GM21515 (cell line): ENCODE measurements around the gene TBC1D23.
"Not testable (repeated sequence)": the region's sequence is repeated elsewhere in the genome, so short reads cannot be mapped to it uniquely, and the experiment has no call there.

ENCODE experiments used
- ATAC-seq: cut with Tn5 transposase; IDR thresholded peaks from one replicate; pipeline ENCODE4 v1.9.1; 2021; ENCODE audit not compliant: unreplicated experiment

Gene TBC1D23

GRCh38 chr3:100254168-100254777 lies 6.5 kb upstream of the TBC1D23 start:
- ATAC-seq = peak; percentile 83

DNA sequence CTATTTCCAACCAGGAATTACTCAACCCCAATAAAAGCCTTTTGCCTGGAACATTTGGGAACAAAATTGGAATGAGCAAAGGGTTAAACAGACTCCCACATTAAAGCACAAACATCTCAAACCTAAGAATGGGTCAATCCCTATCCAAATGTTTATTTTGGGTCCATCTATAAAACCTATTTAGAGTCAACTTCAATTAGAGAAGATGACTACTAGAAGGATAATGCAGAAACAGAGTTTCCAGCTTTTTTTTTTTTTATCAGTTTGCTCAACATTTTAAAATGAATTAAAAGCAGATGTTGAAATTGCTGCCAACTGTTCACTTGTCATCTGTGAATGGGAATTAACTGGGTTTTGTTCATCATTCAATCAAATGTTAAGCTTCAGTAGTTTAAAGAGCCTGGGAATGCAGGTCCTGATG lies 4.1 kb upstream of the TBC1D23 start:
- ATAC-seq = no peak

DNA sequence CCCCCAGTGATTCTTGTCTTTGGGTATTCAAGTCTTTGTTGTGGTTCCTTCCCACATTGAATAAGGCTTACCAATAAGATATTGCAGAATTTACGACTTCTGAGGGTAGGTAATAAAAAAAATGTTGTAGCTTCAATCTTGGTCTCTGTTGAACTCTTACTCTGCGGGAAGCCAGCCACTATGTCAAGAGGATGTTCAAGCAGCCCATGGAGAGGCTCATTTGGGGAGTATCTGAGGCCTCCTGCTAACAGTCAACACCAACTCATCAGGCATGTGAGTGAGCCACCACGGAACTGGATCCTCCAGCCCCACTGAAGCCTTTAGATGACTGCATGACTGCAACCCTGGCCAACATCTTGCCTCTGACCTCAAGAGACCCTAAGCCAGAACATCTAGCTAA lies 3.2 kb upstream of the TBC1D23 start:
- ATAC-seq = no peak

DNA sequence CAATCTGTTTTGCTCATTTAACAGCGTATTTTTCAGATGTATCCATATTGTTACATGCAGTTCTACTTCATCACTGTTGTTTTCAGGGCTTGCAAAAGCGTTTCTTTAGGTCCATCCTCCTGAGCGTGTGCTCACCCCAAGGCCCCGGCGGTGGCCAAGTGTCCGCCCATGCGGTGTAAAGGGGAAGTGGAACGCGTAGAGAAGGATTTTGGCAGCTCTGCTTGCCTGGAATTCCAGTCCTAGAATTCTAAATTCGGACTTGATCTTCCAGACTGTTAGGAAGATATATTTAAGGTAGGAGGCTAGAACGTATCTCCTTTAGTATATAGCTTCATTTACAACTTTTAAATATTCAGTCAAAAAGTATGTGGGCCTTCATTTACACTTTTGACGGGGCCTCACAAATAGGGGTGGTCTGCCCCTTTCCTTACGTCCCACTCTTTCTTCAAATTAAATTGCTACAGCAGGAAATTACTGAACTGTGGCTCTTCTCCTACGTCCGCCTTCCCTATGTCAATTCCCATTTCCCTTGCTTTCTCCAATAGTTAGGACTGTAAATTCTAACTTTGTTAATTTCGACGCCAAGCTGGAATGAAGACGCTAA lies 609 bp upstream of the TBC1D23 start:
- peak; percentile 1 for ATAC-seq

DNA sequence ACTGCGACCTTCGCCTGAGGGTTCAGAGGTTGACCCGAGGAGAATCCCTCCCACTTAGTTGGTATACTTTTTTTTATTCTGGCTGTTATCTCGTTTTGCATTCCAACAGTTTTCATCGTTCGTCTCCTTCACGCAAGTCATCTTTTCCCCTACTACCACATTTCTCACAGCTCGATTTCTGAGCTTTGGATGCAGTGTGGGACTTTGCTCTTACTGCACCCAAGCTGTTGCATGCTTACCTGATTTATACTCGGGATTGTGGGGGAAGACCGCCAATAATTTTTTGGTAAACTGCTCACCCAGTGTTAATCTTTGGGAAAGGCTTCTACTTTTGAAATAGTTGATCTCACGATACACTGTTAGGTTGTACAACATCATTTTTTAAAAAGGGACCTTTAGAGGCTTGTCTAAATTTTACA lies 702 bp downstream of the TBC1D23 start:
- no peak for ATAC-seq

GRCh38 chr3:100262925-100263324 lies 2.1 kb downstream of the TBC1D23 start:
- ATAC-seq = not testable (repeated sequence)

GRCh38 chr3:100263583-100263982 lies 2.8 kb downstream of the TBC1D23 start:
- ATAC-seq = no peak

GRCh38 chr3:100264242-100264641 lies 3.5 kb downstream of the TBC1D23 start:
- no peak for ATAC-seq

- ATAC-seq = no peak
These were observed 4.2 kb downstream of the TBC1D23 start for GRCh38 chr3:100265016-100265415.

DNA sequence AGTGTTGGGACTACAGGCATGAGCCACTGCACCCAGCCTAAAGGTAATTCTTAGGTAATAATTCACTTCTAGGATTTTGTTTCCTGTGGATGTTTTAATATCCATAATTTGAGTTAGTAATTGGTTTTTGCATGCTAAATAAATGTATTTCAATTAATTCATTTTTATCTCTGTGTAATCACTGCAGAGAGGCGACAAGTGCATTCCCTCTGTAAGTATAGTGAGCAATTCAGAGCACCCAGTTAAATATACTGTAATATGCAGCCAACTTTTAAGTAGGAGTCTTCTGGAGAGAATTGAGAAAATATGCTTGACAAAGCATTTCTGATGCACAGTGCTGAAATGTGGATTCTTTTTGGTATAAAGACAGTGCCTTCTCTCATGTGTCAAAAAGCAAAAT lies 5.7 kb downstream of the TBC1D23 start:
- ATAC-seq = no peak

GRCh38 chr3:100268156-100268555 lies 7.4 kb downstream of the TBC1D23 start:
- ATAC-seq = no peak

DNA sequence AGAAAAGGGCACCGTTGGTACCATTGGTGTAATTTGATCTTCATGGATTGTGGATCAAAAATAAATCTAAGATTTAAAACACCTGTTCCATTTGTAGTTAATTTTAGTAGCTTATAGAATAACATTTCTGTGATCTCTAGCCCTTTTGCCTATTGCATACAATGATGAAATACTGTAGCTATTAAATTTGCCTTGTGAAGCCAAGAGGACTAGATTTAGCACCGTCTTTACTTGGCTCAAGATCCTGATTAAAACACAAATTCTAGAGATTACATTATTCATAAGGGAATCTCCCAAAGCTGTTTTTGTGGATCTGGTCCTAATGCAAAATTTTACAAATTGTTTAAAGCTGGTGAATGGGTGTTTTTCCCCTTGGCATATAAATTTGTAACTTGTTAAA lies 8.2 kb downstream of the TBC1D23 start:
- ATAC-seq = no peak

DNA sequence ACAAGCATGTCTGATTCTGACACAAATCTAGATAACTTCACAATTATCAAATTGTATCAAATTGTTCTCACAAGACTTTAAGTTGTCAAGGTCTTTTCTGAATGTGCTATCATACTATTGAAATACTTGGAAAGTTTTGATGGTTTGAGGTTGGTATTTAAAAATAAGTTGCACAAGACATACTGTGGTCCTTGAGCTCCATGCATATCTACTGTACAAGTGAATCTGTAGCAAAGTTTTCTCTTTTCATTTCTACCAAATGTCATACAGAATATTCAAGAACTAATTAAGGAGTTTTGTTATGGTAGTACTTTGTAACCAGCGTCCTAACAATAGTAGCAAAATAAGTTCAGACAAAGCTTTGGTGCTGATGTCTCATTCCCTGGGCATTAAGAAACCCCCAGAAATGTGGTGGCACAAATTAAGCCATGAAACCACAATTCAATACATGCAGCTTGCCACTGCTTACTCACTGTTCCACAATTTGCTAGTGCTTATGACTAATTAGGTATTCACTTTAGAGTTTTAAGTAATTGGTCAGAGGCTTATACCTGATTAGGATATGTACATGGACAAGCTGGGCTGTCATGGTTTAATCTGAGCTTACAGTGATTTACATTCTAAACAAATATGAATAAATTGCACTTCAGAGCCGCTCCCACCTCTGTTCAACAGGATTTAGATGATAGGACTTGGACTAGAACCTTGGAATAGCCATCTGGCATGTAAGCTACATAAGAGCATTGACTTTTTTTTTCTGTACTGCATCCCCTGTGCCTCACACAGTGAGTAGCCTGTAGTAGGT lies 8.8 kb downstream of the TBC1D23 start:
- no peak for ATAC-seq

DNA sequence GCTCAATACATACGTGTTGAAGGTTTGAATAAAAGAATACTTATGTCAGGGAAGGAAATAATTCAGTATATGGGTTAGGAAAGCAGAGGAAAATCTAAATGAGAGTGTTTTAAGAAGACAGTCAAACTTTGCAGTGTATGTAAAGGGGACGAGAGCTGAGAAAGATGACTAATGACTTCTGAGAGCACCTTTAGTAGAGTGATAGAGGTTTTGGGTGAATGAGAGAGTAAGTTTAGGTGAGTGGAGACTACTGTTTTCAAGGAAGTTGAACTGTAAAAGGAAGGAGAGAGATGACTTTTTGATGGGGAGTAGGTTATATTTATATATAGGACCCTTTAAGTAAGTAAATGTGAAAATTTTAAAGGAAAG lies 9.4 kb downstream of the TBC1D23 start:
- no peak for ATAC-seq

- ATAC-seq = no peak
These were observed 10.7 kb downstream of the TBC1D23 start for GRCh38 chr3:100271522-100271921.

- ATAC-seq = not testable (repeated sequence)
These were observed 12.2 kb downstream of the TBC1D23 start for GRCh38 chr3:100272797-100273611.

- ATAC-seq = no peak
These were observed 13.6 kb downstream of the TBC1D23 start for GRCh38 chr3:100274361-100274760.

GRCh38 chr3:100277255-100277800 lies 16.5 kb downstream of the TBC1D23 start:
- ATAC-seq = no peak

DNA sequence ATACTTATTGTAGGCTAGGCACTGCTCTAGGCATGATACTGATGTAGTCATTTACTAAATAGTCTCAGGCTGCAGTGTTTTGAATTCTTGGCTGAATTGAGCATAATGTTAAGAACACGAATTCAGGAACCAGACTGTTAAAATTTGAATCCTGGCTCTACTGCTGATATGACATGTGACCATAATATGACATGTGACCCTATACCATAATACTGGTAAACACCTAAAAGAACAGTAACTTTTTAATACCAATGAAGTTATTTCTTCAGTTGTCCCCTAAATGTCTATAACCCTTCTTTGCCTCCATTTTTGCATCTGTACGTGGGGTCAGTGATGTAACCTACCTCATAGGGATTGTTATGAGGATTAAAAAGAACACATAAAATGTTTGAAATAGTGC lies 18.1 kb downstream of the TBC1D23 start:
- ATAC-seq = no peak

GRCh38 chr3:100288288-100288894 lies 27.6 kb downstream of the TBC1D23 start:
- ATAC-seq = no peak

DNA sequence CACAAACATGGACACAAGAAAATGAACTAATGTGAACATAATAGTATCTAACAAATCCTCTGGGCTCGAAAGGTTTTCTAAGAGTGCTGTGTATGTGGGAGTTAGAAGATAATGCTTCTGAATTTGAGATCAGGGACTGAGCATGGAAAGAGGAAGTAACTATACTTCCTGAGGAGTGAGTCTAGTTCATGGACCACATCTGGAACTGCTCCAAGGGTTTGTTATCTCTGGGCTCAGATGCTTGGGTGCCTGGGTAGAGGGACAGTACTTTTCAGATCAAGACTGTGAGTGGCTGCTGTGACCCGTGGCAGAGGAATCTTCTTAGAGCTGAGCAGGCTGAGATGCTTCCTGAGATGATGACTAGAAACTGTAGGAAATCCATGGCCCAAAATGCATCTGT lies 28.5 kb downstream of the TBC1D23 start:
- no peak for ATAC-seq
